Stimulated activated memory B cell treated with anti-CD40 and anti-IgM and Interleukin-4, amounts not matched to agents 10 μg/mL and 1 μg/mL and 100 μg/mL, for 72 hours (primary cell): Measurements from ENCODE around the gene CBY1.
A peak's percentile ranks its signal among the peaks of the same experiment; 100 is the strongest.

ENCODE experiments used
- ATAC-seq: fragments of 150-1000 bp; cut with Tn5 transposase; 2 replicates; pipeline ENCODE4 v1.10.0; 2021
- H3K27ac Mint-ChIP-seq: one replicate; pipeline ENCODE4 v1.8.0; 2022; ENCODE audit warnings: mild to moderate bottlenecking, mixed read lengths
- H3K27me3 Mint-ChIP-seq: one replicate; pipeline ENCODE4 v1.8.0; 2022; ENCODE audit warnings: mixed read lengths
- H3K36me3 Mint-ChIP-seq: one replicate; pipeline ENCODE4 v1.8.0; 2022; ENCODE audit warnings: mixed read lengths
- H3K4me1 Mint-ChIP-seq: one replicate; pipeline ENCODE4 v1.8.0; 2022; ENCODE audit warnings: mixed read lengths
- H3K4me3 Mint-ChIP-seq: one replicate; pipeline ENCODE4 v1.8.0; 2022; ENCODE audit warnings: mild to moderate bottlenecking, moderate library complexity, mixed read lengths
- H3K9me3 Mint-ChIP-seq: one replicate; pipeline ENCODE4 v1.8.0; 2022; ENCODE audit warnings: mixed read lengths

CBY1 gene

GRCh38 chr22:38705235-38706100, 49.0 kb downstream of the CBY1 start, which contains the start of gene GTPBP1:
TSS of gene GTPBP1 (plus strand) at chr22:38705944. CDS start at chr22:38705956, 12 bp downstream.
- H3K4me1 Mint-ChIP-seq, result peaks cover 48% of the 10 kb centered on the region
- H3K9me3 Mint-ChIP-seq, result no peaks in the 10 kb centered on the region
- peak within 1 kb of the TSS; percentile 91 for H3K4me3 Mint-ChIP-seq
- H3K27me3 Mint-ChIP-seq, result no peaks in the 10 kb centered on the region
- H3K36me3 Mint-ChIP-seq, result no peaks in the 10 kb centered on the region
- ATAC-seq, result peak; percentile 89
- peak within 1 kb of the TSS; percentile 80 for H3K27ac Mint-ChIP-seq

- peak; percentile 1 for ATAC-seq
- no peaks in the 10 kb centered on the region for H3K9me3 Mint-ChIP-seq
These were observed 49.9 kb downstream of the CBY1 start for GRCh38 chr22:38706101-38706900.

GRCh38 chr22:38706901-38707195, 50.4 kb downstream of the CBY1 start:
- H3K27ac Mint-ChIP-seq, result peak overlapping the region; percentile 80
- peaks cover 10% of the 10 kb centered on the region for H3K36me3 Mint-ChIP-seq
- ATAC-seq, result no peak
- no peaks in the 10 kb centered on the region for H3K9me3 Mint-ChIP-seq
- peaks cover 51% of the 10 kb centered on the region for H3K4me1 Mint-ChIP-seq
- H3K27me3 Mint-ChIP-seq, result no peaks in the 10 kb centered on the region
- peak overlapping the region; percentile 91 for H3K4me3 Mint-ChIP-seq

More at GRCh38 chr22:38706101-38706900, 49.9 kb downstream of the CBY1 start:
- peak overlapping the region; percentile 91 for H3K4me3 Mint-ChIP-seq
- peak overlapping the region; percentile 80 for H3K27ac Mint-ChIP-seq
- peaks cover 8% of the 10 kb centered on the region for H3K36me3 Mint-ChIP-seq
- H3K4me1 Mint-ChIP-seq, result peaks cover 53% of the 10 kb centered on the region
- no peaks in the 10 kb centered on the region for H3K27me3 Mint-ChIP-seq

GRCh38 chr22:38707346-38707745, 50.9 kb downstream of the CBY1 start:
- Mint-ChIP-seq H3K4me1 (peaks cover 56% of the 10 kb centered on the region), H3K36me3 (peaks cover 15% of the 10 kb centered on the region), H3K27me3 (no peaks in the 10 kb centered on the region), H3K4me3 (peak overlapping the region; percentile 91), H3K9me3 (no peaks in the 10 kb centered on the region), H3K27ac (peak overlapping the region; percentile 80)
- ATAC-seq, result no peak

- H3K4me3 Mint-ChIP-seq, result peak overlapping the region; percentile 91
- peaks cover 18% of the 10 kb centered on the region for H3K36me3 Mint-ChIP-seq
- peaks cover 62% of the 10 kb centered on the region for H3K4me1 Mint-ChIP-seq
- no peaks in the 10 kb centered on the region for H3K9me3 Mint-ChIP-seq
- H3K27me3 Mint-ChIP-seq, result no peaks in the 10 kb centered on the region
- peak overlapping the region; percentile 80 for H3K27ac Mint-ChIP-seq
- no peak for ATAC-seq
These were observed 51.5 kb downstream of the CBY1 start for GRCh38 chr22:38707984-38708383.

- peaks cover 75% of the 10 kb centered on the region for H3K4me1 Mint-ChIP-seq
- H3K27ac Mint-ChIP-seq, result peak overlapping the region; percentile 80
- H3K4me3 Mint-ChIP-seq, result peak overlapping the region; percentile 67
- H3K9me3 Mint-ChIP-seq, result no peaks in the 10 kb centered on the region
- no peaks in the 10 kb centered on the region for H3K27me3 Mint-ChIP-seq
- peaks cover 23% of the 10 kb centered on the region for H3K36me3 Mint-ChIP-seq
- no peak for ATAC-seq
These were observed 52.9 kb downstream of the CBY1 start for GRCh38 chr22:38709306-38709705.

- no peak for ATAC-seq
- H3K27me3 Mint-ChIP-seq, result no peaks in the 10 kb centered on the region
- H3K27ac Mint-ChIP-seq, result no peak overlapping the region
- peaks cover 80% of the 10 kb centered on the region for H3K4me1 Mint-ChIP-seq
- peaks cover 33% of the 10 kb centered on the region for H3K36me3 Mint-ChIP-seq
- no peaks in the 10 kb centered on the region for H3K9me3 Mint-ChIP-seq
- H3K4me3 Mint-ChIP-seq, result no peak overlapping the region
These were observed 53.9 kb downstream of the CBY1 start for GRCh38 chr22:38710351-38710750.

GRCh38 chr22:38710866-38711265, 54.4 kb downstream of the CBY1 start:
- peaks cover 84% of the 10 kb centered on the region for H3K4me1 Mint-ChIP-seq
- H3K27me3 Mint-ChIP-seq, result no peaks in the 10 kb centered on the region
- peaks cover 38% of the 10 kb centered on the region for H3K36me3 Mint-ChIP-seq
- no peak overlapping the region for H3K4me3 Mint-ChIP-seq
- no peaks in the 10 kb centered on the region for H3K9me3 Mint-ChIP-seq
- no peak for ATAC-seq
- peak overlapping the region; percentile 38 for H3K27ac Mint-ChIP-seq

- Mint-ChIP-seq H3K36me3 (peaks cover 55% of the 10 kb centered on the region), H3K27me3 (no peaks in the 10 kb centered on the region), H3K9me3 (no peaks in the 10 kb centered on the region), H3K4me3 (no peak overlapping the region), H3K27ac (peak overlapping the region; percentile 46), H3K4me1 (peaks cover 72% of the 10 kb centered on the region)
- no peak for ATAC-seq
These were observed 56.2 kb downstream of the CBY1 start for GRCh38 chr22:38712486-38713207.

- H3K27me3 Mint-ChIP-seq, result no peaks in the 10 kb centered on the region
- no peaks in the 10 kb centered on the region for H3K9me3 Mint-ChIP-seq
- no peak overlapping the region for H3K4me3 Mint-ChIP-seq
- peaks cover 66% of the 10 kb centered on the region for H3K4me1 Mint-ChIP-seq
- peaks cover 65% of the 10 kb centered on the region for H3K36me3 Mint-ChIP-seq
- peak overlapping the region; percentile 46 for H3K27ac Mint-ChIP-seq
- ATAC-seq, result no peak
These were observed 57.5 kb downstream of the CBY1 start for GRCh38 chr22:38713921-38714320.

- no peaks in the 10 kb centered on the region for H3K27me3 Mint-ChIP-seq
- no peak for ATAC-seq
- H3K36me3 Mint-ChIP-seq, result peaks cover 65% of the 10 kb centered on the region
- peak overlapping the region; percentile 45 for H3K27ac Mint-ChIP-seq
- H3K4me1 Mint-ChIP-seq, result peaks cover 57% of the 10 kb centered on the region
- H3K4me3 Mint-ChIP-seq, result no peak overlapping the region
- no peaks in the 10 kb centered on the region for H3K9me3 Mint-ChIP-seq
These were observed 58.8 kb downstream of the CBY1 start for GRCh38 chr22:38715176-38715764.

GRCh38 chr22:38715852-38716251, 59.4 kb downstream of the CBY1 start:
- Mint-ChIP-seq H3K36me3 (peaks cover 62% of the 10 kb centered on the region), H3K9me3 (no peaks in the 10 kb centered on the region)

GRCh38 chr22:38716271-38716670, 59.8 kb downstream of the CBY1 start:
- Mint-ChIP-seq H3K4me1 (peaks cover 49% of the 10 kb centered on the region), H3K36me3 (peaks cover 59% of the 10 kb centered on the region), H3K27ac (peak overlapping the region; percentile 17), H3K4me3 (no peak overlapping the region), H3K9me3 (no peaks in the 10 kb centered on the region), H3K27me3 (no peaks in the 10 kb centered on the region)
- no peak for ATAC-seq

More at GRCh38 chr22:38715852-38716251, 59.4 kb downstream of the CBY1 start:
- Mint-ChIP-seq H3K27me3 (no peaks in the 10 kb centered on the region), H3K4me1 (peaks cover 53% of the 10 kb centered on the region), H3K27ac (no peak overlapping the region), H3K4me3 (no peak overlapping the region)
- ATAC-seq, result no peak

- Mint-ChIP-seq H3K4me3 (no peak overlapping the region), H3K36me3 (peaks cover 63% of the 10 kb centered on the region), H3K9me3 (no peaks in the 10 kb centered on the region), H3K27ac (peak overlapping the region; percentile 17), H3K4me1 (peaks cover 46% of the 10 kb centered on the region), H3K27me3 (no peaks in the 10 kb centered on the region)
- ATAC-seq, result no peak
These were observed 60.4 kb downstream of the CBY1 start for GRCh38 chr22:38716826-38717225.

GRCh38 chr22:38717244-38717643, 60.8 kb downstream of the CBY1 start:
- Mint-ChIP-seq H3K27ac (no peak overlapping the region), H3K36me3 (peaks cover 59% of the 10 kb centered on the region), H3K9me3 (no peaks in the 10 kb centered on the region), H3K4me1 (peaks cover 42% of the 10 kb centered on the region), H3K4me3 (no peak overlapping the region), H3K27me3 (no peaks in the 10 kb centered on the region)
- no peak for ATAC-seq
